Limb (tissue), 2 donors: ENCODE results near the gene TEF.

ENCODE experiments used
- DNase-seq, 2 donors: peaks; one replicate each; pipeline ENCODE4 v3.0.0-alpha.2; 2016; ENCODE audit errors: extremely low spot score in 2 of 2

Gene TEF

GRCh38 chr22:41381329-41382097, at the start of gene TEF:
TSS of gene TEF (plus strand) at chr22:41381942. CDS start at chr22:41382045, 103 bp downstream.
- peak; percentile 99 for DNase-seq

- DNase-seq = no peak
These were observed 49.4 kb upstream of the TEF start for GRCh38 chr22:41332217-41332939.

GRCh38 chr22:41333806-41334205, 47.9 kb upstream of the TEF start:
- DNase-seq = no peak

GRCh38 chr22:41334215-41334614, 47.5 kb upstream of the TEF start:
- no peak for DNase-seq

- DNase-seq = no peak
These were observed 46.6 kb upstream of the TEF start for GRCh38 chr22:41334951-41335635.

GRCh38 chr22:41338614-41339212, 43.0 kb upstream of the TEF start:
- DNase-seq = no peak

GRCh38 chr22:41339823-41340222, 41.9 kb upstream of the TEF start:
- DNase-seq = peak in 1 of 2 donors; percentile 27

GRCh38 chr22:41340357-41340756, 41.4 kb upstream of the TEF start:
- peak in 1 of 2 donors; percentile 27 for DNase-seq

GRCh38 chr22:41341012-41341411, 40.7 kb upstream of the TEF start:
- no peak for DNase-seq

- DNase-seq = no peak
These were observed 39.8 kb upstream of the TEF start for GRCh38 chr22:41341990-41342389.

GRCh38 chr22:41343300-41343699, 38.4 kb upstream of the TEF start:
- DNase-seq = no peak

GRCh38 chr22:41343717-41344116, 38.0 kb upstream of the TEF start:
- DNase-seq = no peak

GRCh38 chr22:41344189-41344788, 37.5 kb upstream of the TEF start:
- DNase-seq = peak in 1 of 2 donors; percentile 16

- DNase-seq = peak in 1 of 2 donors; percentile 18
These were observed 35.9 kb upstream of the TEF start for GRCh38 chr22:41345807-41346335.

GRCh38 chr22:41347066-41347859, 34.5 kb upstream of the TEF start:
- peak in 1 of 2 donors; percentile 21 for DNase-seq

- DNase-seq = no peak
These were observed 32.7 kb upstream of the TEF start for GRCh38 chr22:41348964-41349484.

- DNase-seq = no peak
These were observed 31.7 kb upstream of the TEF start for GRCh38 chr22:41350087-41350486.

GRCh38 chr22:41351011-41351410, 30.7 kb upstream of the TEF start:
- peak in 1 of 2 donors; percentile 19 for DNase-seq

- peak in 1 of 2 donors; percentile 15 for DNase-seq
These were observed 29.7 kb upstream of the TEF start for GRCh38 chr22:41352058-41352457.
